Activated T-helper 1 cell treated with anti-CD3 and anti-CD28 coated beads, Interleukin-2, amount 50 U/mL, for 16 hours (primary cell): ENCODE measurements around the gene GKAP1.
A peak's percentile ranks its signal among the peaks of the same experiment; 100 is the strongest.
"Not testable (repeated sequence)": the region's sequence is repeated elsewhere in the genome, so short reads cannot be mapped to it uniquely, and the experiment has no call there.

Experiments
- DNase-seq, 2 donors: peaks; one replicate each; pipeline ENCODE4 v3.0.0-alpha.2; 2020; ENCODE audit warnings: low read depth in 1 of 2, low spot score in 1 of 2

GKAP1 gene

DNA sequence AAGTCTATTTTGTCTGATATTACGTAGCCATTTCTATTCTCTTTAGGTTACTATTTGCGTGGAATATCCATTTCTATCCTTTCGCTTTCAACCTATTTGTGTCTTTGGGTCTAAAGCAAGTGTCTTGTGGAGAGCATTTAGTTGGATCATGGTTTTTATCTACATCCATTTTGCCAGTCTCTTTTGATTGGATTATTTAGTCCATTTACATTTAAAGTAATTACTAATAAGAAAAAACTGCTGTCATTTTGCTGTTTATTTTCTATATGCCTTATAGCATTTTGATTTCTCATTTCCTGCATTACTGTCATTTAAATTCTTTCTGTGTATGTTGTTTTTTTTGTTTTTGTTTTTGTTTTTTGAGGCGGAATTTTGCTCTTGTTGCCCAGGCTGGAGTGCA, 83.8 kb downstream of the GKAP1 start:
- no peak for DNase-seq

DNA sequence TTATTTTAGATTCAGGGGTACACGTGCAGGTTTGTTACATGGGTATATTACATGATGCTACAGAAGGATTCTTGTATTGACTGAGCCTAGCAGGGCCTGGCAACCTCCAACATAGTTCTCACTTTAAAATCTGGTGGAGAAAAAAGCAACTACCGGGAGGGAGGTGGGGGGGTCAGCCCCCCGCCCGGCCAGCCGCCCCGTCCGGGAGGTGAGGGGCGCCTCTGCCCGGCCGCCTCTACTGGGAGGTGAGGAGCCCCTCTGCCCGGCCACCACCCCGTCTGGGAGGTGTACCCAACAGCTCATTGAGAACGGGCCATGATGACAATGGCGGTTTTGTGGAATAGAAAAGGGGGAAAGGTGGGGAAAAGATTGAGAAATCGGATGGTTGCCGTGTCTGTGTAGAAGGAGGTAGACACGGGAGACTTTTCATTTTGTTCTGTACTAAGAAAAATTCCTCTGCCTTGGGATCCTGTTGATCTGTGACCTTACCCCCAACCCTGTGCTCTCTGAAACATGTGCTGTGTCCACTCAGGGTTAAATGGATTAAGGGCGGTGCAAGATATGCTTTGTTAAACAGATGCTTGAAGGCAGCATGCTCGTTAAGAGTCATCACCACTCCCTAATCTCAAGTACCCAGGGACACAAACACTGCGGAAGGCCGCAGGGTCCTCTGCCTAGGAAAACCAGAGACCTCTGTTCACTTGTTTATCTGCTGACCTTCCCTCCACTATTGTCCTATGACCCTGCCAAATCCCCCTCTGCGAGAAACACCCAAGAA, 88.8 kb downstream of the GKAP1 start:
- not testable (repeated sequence) for DNase-seq

DNA sequence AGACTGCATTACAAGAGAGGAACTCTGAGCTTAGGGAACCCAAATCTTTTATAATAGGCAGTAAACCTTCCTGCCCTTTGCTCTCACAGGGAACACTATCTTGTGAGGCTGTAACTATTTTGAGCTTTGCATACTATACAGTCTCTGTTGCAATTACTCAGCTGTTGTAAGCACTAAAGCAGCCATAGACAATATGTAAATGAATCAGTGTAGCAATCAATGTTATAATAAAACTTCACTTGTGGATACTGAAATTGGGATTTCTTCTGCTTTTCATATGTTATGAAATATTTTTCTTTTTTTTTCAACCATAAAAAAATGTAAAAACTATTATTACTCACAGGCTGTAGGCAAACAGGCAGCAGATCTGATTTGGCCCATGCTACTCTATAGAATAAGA, 93.1 kb downstream of the GKAP1 start:
- no peak for DNase-seq

DNA sequence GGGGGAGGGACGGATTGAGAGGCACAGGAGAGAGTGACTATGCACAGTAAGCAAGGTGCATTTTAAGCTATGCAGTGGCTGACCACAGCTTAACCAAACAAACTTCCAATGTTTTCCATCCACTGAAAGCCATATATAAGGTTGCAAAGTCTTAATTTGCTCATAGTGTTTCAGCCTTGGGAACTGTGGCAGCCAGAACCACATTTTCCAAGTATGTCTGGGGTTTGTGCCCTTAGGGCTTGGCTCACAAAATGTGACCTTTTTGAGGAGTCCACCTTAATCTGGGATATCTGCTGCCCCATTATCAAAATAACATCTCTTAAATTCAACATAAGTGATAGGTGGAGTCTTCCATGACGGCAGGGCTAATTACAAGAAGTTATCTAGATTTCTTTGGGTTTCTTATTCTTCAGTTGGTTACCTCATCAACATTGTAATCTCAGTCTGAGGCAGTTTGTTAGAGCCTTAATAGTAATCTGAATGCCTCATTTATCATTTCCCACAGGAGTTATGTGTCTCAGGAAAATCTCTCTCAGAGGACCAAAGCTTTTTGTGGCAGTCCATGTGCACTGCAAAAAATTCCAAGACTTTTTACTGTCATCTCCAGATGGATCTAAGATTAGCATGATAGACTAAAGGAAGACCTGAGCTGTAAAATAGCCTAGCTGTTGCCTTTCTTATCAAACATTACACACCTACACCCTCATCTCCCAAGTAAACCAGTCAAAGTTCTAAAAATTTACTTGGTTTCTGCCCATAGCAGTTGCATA, 94.7 kb downstream of the GKAP1 start:
- DNase-seq: no peak

DNA sequence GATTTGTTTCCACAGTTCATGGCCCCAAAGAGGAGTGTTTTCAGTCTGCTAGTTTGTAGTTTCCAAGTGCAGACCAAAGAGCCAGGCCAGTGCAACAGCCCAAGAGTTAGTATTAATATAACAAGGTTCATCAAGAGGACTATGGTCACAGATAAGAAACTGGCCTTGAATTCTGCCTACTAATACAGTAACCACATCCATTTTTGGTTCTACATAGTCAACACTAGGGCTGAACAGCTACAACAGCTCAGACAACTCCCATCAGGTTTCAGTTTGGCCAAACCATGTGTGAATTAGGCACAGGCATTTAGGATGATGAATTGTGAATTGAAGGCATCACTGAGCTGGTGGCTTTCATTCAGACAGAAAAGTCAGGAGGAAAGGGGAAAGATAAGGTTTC, 96.1 kb downstream of the GKAP1 start:
- no peak for DNase-seq

DNA sequence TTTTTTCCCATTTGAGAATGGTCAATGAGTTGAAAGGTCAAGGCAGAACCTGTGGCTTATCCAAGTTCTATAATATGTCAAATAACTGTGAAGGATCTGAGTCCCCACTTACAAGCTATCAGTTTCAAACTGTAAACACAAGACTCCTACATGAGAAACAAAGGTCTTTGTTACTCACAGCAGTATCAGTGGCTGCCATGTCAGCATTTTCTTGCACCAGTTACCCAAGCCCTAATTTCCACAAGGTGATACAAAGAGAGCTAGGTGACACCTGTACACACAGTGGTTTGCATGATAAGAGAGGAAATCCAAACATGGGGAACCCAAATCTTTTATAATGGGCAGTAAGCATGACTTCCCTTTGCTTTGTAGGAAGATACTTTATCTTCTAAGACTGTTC, 101.8 kb downstream of the GKAP1 start:
- DNase-seq: no peak

GRCh38 chr9:83715221-83715620, 102.3 kb downstream of the GKAP1 start:
- DNase-seq: no peak

- DNase-seq: no peak
Observed at GRCh38 chr9:83714329-83714728, 103.2 kb downstream of the GKAP1 start.

DNA sequence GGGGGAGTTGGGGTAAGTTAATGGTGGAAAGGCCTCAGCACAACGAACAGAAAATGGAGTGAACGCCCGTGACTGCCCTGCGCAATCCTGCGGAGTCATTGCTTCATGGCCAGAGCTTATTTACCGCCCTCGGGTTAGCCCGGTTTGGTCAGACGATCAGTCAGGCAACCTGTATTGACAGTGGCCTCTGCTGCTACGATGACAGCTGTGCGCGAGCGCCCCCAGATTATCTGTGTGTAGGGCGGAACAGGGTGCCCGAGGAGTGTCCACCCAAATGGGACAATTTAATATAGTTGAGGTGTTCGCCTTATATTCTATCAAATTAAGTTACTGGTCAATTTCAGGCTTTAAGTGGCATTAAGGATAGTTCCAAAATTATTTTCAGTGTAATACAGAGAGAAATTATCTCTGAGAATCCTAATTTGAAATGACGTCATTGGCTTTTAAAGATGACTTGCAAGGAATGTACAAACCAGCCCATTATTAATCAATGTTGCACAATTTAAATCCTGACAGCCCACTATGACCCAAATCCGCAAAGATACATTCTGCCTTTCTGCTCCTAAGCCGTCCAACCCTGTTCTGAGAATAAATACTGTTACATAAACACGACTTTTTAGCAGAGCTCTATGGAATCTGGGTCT, 108.9 kb downstream of the GKAP1 start:
- DNase-seq: peak; percentile 20 to 34

DNA sequence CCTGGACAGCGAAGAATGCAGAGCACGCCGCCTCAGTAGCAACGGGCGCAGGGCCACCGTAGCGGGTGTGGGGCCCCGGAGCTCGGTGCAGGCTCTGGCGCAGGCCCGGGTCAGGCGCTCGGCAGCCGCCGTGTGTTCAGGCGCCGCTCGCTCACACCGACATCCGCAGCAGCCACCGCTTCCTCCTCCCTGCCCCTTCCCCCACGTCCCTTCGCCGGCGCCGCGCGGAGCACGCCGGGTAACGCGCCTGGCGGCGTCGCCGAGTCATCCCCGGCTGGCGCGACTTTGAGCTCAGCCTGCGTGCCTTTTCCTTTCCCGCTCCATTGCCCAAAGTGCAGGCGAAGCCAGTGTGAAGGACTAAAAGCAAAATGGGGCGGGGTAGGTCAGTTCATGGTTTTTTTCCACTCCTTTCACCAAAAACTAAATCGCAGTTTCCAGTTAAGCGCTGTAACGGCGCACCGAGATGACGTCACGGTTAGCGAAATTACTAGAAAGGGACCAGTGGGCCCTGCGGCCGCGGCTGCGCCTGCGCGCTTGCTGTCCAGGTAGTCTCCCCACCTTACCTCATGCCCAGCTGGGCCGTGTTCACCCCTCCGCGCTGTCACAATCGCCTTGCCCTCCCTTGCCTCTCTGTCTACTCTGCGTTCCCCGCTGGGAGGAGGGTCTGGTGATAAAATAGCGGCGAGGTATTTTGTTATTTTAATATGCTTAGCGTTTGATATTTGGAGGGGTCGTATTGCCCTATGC, 109.6 kb downstream of the GKAP1 start, which contains the start of gene UBQLN1:
TSS of gene UBQLN1 (minus strand) at position 191 of the 747 bp plus-strand sequence. CDS start 279 bp downstream, outside the sequence.
- peak; percentile 83 to 85 for DNase-seq

DNA sequence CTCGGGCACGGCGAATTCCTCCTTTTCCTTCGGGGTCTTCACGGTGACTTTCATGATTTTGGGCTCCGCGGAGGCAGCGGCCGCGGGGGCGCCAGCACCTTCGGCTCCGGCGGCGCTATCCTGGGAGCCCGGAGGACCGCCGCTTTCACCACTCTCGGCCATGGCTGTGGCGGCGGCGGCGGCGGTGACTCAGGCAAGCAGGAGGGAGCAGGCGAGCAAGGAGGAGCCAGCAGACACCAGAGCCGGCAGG, 110.1 kb downstream of the GKAP1 start:
- DNase-seq: no peak

DNA sequence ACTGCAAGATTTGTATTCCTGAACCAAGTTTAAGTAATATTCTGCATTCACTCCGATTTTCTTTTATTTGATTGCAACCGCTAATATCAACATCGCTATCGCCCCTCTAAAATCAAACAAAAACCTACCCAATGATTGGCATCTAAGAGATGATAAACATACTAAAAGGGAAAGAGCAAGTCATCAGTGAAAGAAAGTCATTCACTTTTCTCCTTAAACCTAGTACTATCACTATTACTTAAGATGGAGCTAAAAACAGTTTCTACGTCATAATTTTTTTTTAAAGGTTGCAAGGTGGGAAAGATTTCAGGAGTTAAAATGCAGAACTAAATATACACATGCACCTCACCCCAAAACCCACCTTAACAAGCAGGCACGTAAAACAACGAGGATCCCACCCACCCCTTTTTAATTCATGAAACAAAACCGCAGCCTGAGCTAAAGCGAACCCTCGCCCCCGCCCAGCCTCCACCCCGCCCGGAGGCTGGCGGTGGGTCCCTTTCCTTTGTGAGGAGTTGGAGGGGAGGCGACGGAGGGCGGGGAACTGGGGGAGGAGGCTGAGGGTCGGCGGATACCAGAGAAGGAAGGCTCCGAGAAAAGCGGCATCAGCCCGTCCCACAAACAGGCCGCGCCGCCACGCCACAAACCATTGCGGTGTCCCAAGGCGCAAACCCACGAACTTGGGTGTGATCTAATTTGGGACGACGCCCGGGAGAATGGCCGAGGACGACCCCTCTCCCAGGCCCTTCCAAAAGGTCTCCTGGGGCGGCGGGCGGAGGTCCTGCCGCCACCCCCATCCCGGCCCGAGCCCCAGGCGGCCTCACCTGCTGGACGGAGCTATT, 110.7 kb downstream of the GKAP1 start:
- DNase-seq: peak; percentile 24 to 51

- not testable (repeated sequence) for DNase-seq
Observed at GRCh38 chr9:83705219-83705651, 112.3 kb downstream of the GKAP1 start.

DNA sequence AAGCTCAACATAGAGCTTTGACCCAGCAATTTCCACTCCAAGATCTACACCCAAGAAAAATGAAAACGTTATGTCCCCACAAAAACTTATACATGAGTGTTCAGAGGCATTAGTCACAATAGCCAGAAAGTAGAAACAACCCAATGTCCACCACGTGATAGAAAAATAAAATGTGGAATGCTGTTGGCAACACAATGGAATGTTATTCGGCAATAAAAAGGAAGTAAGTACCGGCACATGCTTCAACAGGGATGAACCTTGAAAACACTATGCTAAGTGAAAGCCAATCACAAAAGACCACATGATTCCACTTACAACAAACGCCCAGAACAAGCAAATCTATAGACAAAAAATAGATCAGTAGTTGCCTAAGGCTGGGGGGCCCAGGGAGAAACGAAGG, 115.8 kb downstream of the GKAP1 start:
- no peak for DNase-seq

DNA sequence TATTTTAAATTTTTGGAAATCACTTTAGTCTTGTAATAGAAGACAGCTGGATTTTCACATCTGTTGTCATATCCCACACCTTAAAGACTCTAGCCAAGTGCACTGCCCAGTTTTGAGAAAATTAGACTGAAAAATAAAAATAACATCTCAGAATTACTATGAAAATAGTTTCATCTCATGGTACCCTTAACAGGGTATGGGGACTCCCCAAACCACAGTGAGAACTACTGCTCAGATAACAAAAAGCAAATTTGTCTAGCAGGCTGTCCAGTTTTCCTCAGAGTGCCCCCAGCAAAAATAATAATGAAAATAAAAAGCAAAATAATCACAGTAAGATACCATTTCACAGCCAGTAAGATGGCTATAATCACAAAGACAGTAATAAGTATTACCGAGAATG, 116.3 kb downstream of the GKAP1 start:
- no peak for DNase-seq

GRCh38 chr9:83699615-83700014, 118.0 kb downstream of the GKAP1 start:
- DNase-seq: no peak

- no peak for DNase-seq
Observed at GRCh38 chr9:83698976-83699585, 118.5 kb downstream of the GKAP1 start.

DNA sequence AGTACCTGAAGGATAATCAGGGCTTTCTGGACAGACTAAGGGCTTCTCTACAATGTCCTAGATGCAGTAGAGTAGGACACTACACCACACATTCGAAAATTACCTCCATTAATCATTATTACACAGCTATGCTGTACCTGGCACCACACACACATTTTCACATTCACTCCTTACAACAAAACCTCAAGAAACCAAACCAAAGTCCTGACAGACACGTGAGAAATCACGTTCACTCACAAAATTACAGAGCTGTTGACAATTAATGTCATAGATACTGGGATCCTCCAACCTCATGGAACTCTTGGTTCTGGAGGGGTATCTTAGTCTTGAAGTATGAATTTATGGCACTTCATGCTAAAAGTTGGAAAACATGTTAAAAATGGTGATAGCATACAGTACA, 126.1 kb downstream of the GKAP1 start:
- DNase-seq: no peak
